Amniotic epithelial cell (primary cell): ENCODE measurements around the gene CCDC50.

Source experiments
- DNase-seq: peaks from one replicate; pipeline ENCODE4 v3.0.0-alpha.2; 2010; ENCODE audit warnings: low read depth

The CCDC50 gene

GRCh38 chr3:191381303-191381702 lies 52.1 kb downstream of the CCDC50 start:
- DNase-seq = no peak

- DNase-seq = no peak
These were observed 53.5 kb downstream of the CCDC50 start for GRCh38 chr3:191382661-191383060.

- peak; percentile 87 for DNase-seq
These were observed 53.9 kb downstream of the CCDC50 start for GRCh38 chr3:191383124-191383523.

GRCh38 chr3:191385101-191385500 lies 55.9 kb downstream of the CCDC50 start:
- DNase-seq = no peak

GRCh38 chr3:191387441-191388077 lies 58.4 kb downstream of the CCDC50 start:
- DNase-seq = peak; percentile 74

- DNase-seq = no peak
These were observed 59.6 kb downstream of the CCDC50 start for GRCh38 chr3:191388823-191389222.

- no peak for DNase-seq
These were observed 61.4 kb downstream of the CCDC50 start for GRCh38 chr3:191390580-191390979.

GRCh38 chr3:191391861-191392808 lies 62.9 kb downstream of the CCDC50 start:
- DNase-seq = peak; percentile 24

GRCh38 chr3:191393146-191393545 lies 64.0 kb downstream of the CCDC50 start:
- peak; percentile 86 for DNase-seq

- peak; percentile 94 for DNase-seq
These were observed 68.6 kb downstream of the CCDC50 start for GRCh38 chr3:191397771-191398170.

GRCh38 chr3:191398607-191399006 lies 69.4 kb downstream of the CCDC50 start:
- no peak for DNase-seq

- no peak for DNase-seq
These were observed 70.7 kb downstream of the CCDC50 start for GRCh38 chr3:191399918-191400317.

GRCh38 chr3:191401775-191402357 lies 72.7 kb downstream of the CCDC50 start:
- no peak for DNase-seq

- DNase-seq = no peak
These were observed 80.7 kb downstream of the CCDC50 start for GRCh38 chr3:191409791-191410359.

- DNase-seq = peak; percentile 69
These were observed 83.6 kb downstream of the CCDC50 start for GRCh38 chr3:191412759-191413158.

GRCh38 chr3:191414286-191414685 lies 85.1 kb downstream of the CCDC50 start:
- DNase-seq = no peak

- DNase-seq = no peak
These were observed 85.5 kb downstream of the CCDC50 start for GRCh38 chr3:191414732-191415131.

- DNase-seq = no peak
These were observed 86.4 kb downstream of the CCDC50 start for GRCh38 chr3:191415566-191415965.

GRCh38 chr3:191417457-191417729 lies 88.2 kb downstream of the CCDC50 start:
- no peak for DNase-seq

GRCh38 chr3:191420771-191421170 lies 91.6 kb downstream of the CCDC50 start:
- no peak for DNase-seq

GRCh38 chr3:191424881-191425280 lies 95.7 kb downstream of the CCDC50 start:
- no peak for DNase-seq

GRCh38 chr3:191425322-191425734 lies 96.1 kb downstream of the CCDC50 start:
- DNase-seq = no peak

GRCh38 chr3:191426311-191426710 lies 97.1 kb downstream of the CCDC50 start:
- DNase-seq = no peak
